OCI-LY1 (cell line): ENCODE results near the gene COA8.

ENCODE experiments used
- H2AFZ ChIP-seq: fragments of 200-600 bp; sonication (generic), shearing (Covaris generic); 2 replicates; pipeline ENCODE4 v1.6.0; 2014; ENCODE audit warnings: antibody characterized with exemption, mild to moderate bottlenecking, low read length
- H3F3A ChIP-seq: fragments of 200-600 bp; sonication (generic), shearing (Covaris generic); 2 replicates; pipeline ENCODE4 v1.6.0; 2014; ENCODE audit warnings: mild to moderate bottlenecking, antibody characterized with exemption, low read length, moderate library complexity; ENCODE audit not compliant: insufficient read depth
- H3K27ac ChIP-seq: fragments of 200-600 bp; sonication (generic); 2 replicates; pipeline ENCODE4 v1.5.1; 2014; ENCODE audit warnings: low read length, mixed run types, mild to moderate bottlenecking, low read depth; ENCODE audit not compliant: poor library complexity, severe bottlenecking
- H3K27me3 ChIP-seq: fragments of 200-600 bp; sonication (generic); 2 replicates; pipeline ENCODE4 v1.6.0; 2014; ENCODE audit warnings: antibody characterized with exemption, mild to moderate bottlenecking, low read length, moderate library complexity; ENCODE audit not compliant: insufficient read depth
- H3K36me3 ChIP-seq: fragments of 200-600 bp; sonication (generic); 2 replicates; pipeline ENCODE4 v1.6.1; 2014; ENCODE audit warnings: mild to moderate bottlenecking, antibody characterized with exemption, low read length, moderate library complexity, mixed read lengths; ENCODE audit not compliant: insufficient read depth
- H3K4me1 ChIP-seq: fragments of 200-600 bp; sonication (generic); 2 replicates; pipeline ENCODE4 v1.5.1; 2014; ENCODE audit warnings: mild to moderate bottlenecking, low read length, moderate library complexity; ENCODE audit not compliant: insufficient read depth, severe bottlenecking
- H3K4me2 ChIP-seq: fragments of 200-600 bp; sonication (generic), shearing (Covaris generic); 2 replicates; pipeline ENCODE4 v1.6.1; 2014; ENCODE audit warnings: low read length
- H3K4me3 ChIP-seq: fragments of 200-600 bp; sonication (generic); 2 replicates; pipeline ENCODE4 v1.5.1; 2014; ENCODE audit warnings: low read length, low read depth, mild to moderate bottlenecking, mixed read lengths; ENCODE audit not compliant: poor library complexity, severe bottlenecking
- H3K79me2 ChIP-seq: fragments of 200-600 bp; shearing (Covaris generic); 2 replicates; pipeline ENCODE4 v1.6.1; 2016; ENCODE audit warnings: mixed run types, low read length, mixed read lengths; ENCODE audit not compliant: insufficient read depth
- H3K9ac ChIP-seq: fragments of 200-600 bp; sonication (generic), shearing (Covaris generic); 2 replicates; pipeline ENCODE4 v1.6.1; 2014; ENCODE audit warnings: mild to moderate bottlenecking, low read length, mixed read lengths
- H3K9me2 ChIP-seq: fragments of 200-600 bp; sonication (generic), shearing (Covaris generic); 2 replicates; pipeline ENCODE4 v1.6.1; 2014; ENCODE audit warnings: low read depth, mild to moderate bottlenecking, low read length, mixed read lengths
- H3K9me3 ChIP-seq: fragments of 200-600 bp; shearing (Covaris generic); 2 replicates; pipeline ENCODE4 v1.6.1; 2014; ENCODE audit warnings: low read length, mixed read lengths
- H4K20me1 ChIP-seq: fragments of 200-600 bp; sonication (generic), shearing (Covaris generic); 2 replicates; pipeline ENCODE4 v1.6.0; 2016; ENCODE audit warnings: mild to moderate bottlenecking, low read length; ENCODE audit not compliant: insufficient read depth
- EZH2 ChIP-seq: fragments of 200-600 bp; sonication (generic), shearing (Covaris generic); IDR thresholded peaks from 2 replicates; pipeline ENCODE4 v1.8.0; 2017; ENCODE audit warnings: borderline replicate concordance, mixed run types, mild to moderate bottlenecking, antibody characterized with exemption, low read length, moderate library complexity, mixed read lengths
- TF ChIP-seq, protein P1 (sequence below): fragments of 200-600 bp; sonication (generic), shearing (Covaris generic); IDR thresholded peaks from 2 replicates; pipeline ENCODE4 v1.5.1; 2017; ENCODE audit warnings: mild to moderate bottlenecking, antibody characterized with exemption, low read length, moderate library complexity, mixed read lengths

COA8 gene

DNA sequence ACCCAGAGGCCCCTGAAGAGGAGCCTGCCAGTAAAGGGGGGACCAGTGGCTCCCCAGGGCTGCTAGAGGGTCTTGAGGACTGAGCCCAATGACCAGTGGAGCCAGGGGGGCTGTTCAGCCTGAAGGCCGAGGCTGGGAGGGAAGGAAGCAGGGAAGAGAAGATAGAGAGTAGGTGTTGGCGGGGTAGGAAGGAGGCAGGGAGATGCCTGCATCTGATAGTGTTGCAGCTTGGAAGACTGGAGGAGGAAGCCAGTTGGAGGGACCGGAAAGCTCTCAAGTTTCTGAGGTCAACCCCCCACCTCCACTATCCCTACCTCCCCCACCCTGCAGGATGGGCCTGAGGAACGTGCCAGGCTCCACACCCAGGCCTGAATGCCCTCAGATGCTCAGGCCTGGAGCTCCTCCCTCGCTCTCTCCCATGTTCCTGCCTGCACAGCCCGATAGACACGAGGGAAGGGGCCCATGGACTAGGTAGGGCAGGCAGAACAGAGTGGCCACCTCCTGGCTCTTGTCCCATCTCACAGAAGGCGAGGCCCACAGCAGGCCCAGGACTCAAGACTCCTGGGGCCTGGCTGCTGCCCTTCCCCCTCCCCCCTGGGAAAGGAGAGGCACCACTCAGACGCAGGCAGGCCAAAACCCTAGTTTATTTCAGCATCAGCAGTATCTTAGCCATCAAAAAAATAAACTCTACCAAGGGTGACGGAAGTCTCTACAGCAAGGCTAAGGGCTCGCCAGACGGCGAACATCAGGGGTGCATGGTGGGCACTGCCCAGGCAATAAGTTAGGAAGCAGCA is 43.5 kb upstream of the COA8 start:
- H3K36me3 ChIP-seq = no peaks in the 10 kb centered on the region
- no peaks in the 10 kb centered on the region for H3K9me2 ChIP-seq
- H3K9me3 ChIP-seq = no peaks in the 10 kb centered on the region
- H3K79me2 ChIP-seq = no peaks in the 10 kb centered on the region
- no peak overlapping the region for H2AFZ ChIP-seq
- TF ChIP-seq EZH2 = no peak
- TF ChIP-seq, protein P1, sequence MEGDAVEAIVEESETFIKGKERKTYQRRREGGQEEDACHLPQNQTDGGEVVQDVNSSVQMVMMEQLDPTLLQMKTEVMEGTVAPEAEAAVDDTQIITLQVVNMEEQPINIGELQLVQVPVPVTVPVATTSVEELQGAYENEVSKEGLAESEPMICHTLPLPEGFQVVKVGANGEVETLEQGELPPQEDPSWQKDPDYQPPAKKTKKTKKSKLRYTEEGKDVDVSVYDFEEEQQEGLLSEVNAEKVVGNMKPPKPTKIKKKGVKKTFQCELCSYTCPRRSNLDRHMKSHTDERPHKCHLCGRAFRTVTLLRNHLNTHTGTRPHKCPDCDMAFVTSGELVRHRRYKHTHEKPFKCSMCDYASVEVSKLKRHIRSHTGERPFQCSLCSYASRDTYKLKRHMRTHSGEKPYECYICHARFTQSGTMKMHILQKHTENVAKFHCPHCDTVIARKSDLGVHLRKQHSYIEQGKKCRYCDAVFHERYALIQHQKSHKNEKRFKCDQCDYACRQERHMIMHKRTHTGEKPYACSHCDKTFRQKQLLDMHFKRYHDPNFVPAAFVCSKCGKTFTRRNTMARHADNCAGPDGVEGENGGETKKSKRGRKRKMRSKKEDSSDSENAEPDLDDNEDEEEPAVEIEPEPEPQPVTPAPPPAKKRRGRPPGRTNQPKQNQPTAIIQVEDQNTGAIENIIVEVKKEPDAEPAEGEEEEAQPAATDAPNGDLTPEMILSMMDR = no peak
- no peak overlapping the region for H3K4me3 ChIP-seq
- H3K4me2 ChIP-seq = no peak overlapping the region
- H3F3A ChIP-seq = no peaks in the 10 kb centered on the region
- H3K9ac ChIP-seq = no peak overlapping the region
- H3K27ac ChIP-seq = no peak overlapping the region
- no peaks in the 10 kb centered on the region for H4K20me1 ChIP-seq
- peaks cover 21% of the 10 kb centered on the region for H3K4me1 ChIP-seq
- H3K27me3 ChIP-seq = no peaks in the 10 kb centered on the region

DNA sequence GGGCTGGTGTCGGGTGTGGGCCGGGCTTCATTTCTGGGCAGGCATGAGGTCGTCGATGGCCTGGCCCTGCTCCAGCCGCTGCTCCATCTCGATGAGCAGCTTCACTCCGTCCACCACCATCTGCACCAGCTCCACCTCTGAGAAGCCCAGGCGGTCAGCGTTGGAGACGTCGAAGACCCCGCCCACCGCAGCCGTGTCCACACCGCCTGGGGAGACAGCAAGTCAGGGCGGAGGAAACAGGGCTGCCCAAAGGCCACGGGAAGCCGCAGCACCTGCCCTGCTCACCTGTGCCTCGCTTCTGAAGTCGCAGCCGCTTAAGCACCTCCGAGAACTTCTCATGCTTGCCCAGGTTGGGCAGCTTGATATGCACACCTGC is 42.9 kb upstream of the COA8 start:
- no peak overlapping the region for H3K27ac ChIP-seq

DNA sequence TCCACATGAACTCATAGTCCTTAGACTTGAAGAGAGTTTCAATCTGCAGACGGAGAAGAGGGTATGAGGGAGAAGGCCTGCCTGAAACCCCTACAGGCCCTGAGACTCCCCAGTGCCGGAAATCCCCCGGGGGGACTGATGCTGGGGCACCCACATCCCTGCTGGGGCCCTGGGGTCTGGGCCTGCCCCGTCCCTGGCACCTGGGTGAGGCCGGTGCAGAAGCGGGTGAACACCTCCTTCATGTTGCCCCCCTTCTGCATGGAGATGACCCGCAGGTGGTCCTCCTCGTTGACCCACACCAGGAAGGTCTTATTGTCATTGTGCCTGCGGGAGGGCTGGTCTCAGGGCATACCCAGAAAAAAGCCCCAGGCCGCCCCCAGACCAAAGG is 42.5 kb upstream of the COA8 start:
- Histone ChIP-seq H4K20me1 (no peaks in the 10 kb centered on the region), H3K79me2 (no peaks in the 10 kb centered on the region), H3K9ac (no peak overlapping the region; the same call in 1 of the 2 replicates), H3K27me3 (no peaks in the 10 kb centered on the region), H3K4me2 (peak overlapping the region; percentile 63), H3F3A (no peaks in the 10 kb centered on the region), H3K27ac (no peak overlapping the region), H3K4me1 (peaks cover 21% of the 10 kb centered on the region), H3K9me3 (no peaks in the 10 kb centered on the region), H3K4me3 (peak overlapping the region; percentile 55), H2AFZ (no peak overlapping the region), H3K36me3 (no peaks in the 10 kb centered on the region), H3K9me2 (no peaks in the 10 kb centered on the region)
- TF ChIP-seq, protein P1 = no peak
- TF ChIP-seq EZH2 = no peak

More for the DNA sequence above, 42.9 kb upstream of the COA8 start:
- Histone ChIP-seq H3K36me3 (no peaks in the 10 kb centered on the region), H3K9me3 (no peaks in the 10 kb centered on the region), H2AFZ (no peak overlapping the region), H4K20me1 (no peaks in the 10 kb centered on the region), H3K79me2 (no peaks in the 10 kb centered on the region), H3K27me3 (no peaks in the 10 kb centered on the region), H3K9me2 (no peaks in the 10 kb centered on the region), H3K4me1 (peaks cover 21% of the 10 kb centered on the region), H3K4me3 (no peak overlapping the region), H3F3A (no peaks in the 10 kb centered on the region), H3K9ac (no peak overlapping the region), H3K4me2 (no peak overlapping the region; the same call in 1 of the 2 replicates)
- TF ChIP-seq, protein P1 = no peak
- TF ChIP-seq EZH2 = no peak
